Left forelimb (tissue), 1 donor: ENCODE measurements around the gene HPCAL1.

Experiments
- DNase-seq: peaks from one replicate; pipeline ENCODE4 v3.0.0-alpha.2; 2018; ENCODE audit warnings: low spot score

The HPCAL1 gene

DNA sequence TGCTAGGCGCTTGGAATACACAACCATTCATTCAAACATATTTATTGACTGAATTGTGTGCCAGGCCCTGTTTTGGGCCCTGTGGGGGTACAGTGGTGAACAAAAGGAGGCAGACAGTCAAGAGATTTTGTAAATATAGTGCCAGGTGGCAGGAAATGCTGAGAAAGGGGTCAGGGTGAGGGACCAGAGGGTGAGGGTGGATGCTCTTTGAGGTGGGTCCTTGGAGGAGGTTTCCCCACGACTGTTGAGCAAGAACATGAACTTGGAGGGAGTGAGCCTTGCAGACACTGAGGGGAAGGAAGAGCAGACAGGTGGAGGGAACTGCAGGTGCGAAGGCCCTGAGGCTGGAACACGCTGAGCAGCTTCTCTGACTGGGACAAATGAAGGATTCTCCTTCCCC lies 104.7 kb downstream of the HPCAL1 start:
- DNase-seq = no peak

DNA sequence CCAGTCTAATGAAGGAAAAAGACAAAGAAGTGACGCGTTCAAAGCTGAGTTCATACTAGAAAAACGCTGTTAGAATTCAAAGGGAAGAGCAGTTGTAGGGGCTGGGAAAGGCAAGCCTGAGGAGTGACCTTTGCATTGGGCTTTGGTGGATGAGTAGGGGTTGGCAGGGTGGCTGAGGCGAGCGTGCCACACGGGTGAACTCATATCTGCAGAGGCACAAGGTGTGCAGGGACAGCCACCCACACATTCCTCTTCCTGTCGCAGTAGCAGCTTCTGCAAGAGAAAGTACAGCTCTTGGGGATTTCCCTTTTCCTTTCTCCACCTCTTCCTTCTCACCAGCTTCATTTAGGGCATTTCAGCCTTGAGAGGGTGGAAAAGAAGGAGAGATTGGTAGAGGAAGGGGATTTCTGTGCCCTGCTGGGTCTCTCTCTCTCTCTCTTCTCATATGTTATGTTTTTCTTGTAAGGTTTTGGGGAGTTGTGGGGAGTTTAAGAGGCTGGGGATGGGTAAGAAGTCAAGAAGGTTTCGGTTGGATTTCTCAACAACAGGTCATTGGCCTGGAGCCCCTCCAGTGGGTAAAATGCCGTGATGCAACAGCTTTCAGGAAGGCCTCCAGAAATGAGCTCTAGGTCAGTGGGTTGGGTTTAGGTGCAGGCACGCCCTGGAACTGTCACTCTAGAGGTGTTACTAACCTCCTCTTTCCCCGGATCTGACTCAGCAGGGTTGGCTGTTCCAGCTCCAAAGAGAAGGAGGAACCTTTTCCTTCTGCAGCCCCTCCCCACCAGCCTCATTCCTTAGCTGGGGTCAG lies 105.3 kb downstream of the HPCAL1 start:
- DNase-seq = no peak

DNA sequence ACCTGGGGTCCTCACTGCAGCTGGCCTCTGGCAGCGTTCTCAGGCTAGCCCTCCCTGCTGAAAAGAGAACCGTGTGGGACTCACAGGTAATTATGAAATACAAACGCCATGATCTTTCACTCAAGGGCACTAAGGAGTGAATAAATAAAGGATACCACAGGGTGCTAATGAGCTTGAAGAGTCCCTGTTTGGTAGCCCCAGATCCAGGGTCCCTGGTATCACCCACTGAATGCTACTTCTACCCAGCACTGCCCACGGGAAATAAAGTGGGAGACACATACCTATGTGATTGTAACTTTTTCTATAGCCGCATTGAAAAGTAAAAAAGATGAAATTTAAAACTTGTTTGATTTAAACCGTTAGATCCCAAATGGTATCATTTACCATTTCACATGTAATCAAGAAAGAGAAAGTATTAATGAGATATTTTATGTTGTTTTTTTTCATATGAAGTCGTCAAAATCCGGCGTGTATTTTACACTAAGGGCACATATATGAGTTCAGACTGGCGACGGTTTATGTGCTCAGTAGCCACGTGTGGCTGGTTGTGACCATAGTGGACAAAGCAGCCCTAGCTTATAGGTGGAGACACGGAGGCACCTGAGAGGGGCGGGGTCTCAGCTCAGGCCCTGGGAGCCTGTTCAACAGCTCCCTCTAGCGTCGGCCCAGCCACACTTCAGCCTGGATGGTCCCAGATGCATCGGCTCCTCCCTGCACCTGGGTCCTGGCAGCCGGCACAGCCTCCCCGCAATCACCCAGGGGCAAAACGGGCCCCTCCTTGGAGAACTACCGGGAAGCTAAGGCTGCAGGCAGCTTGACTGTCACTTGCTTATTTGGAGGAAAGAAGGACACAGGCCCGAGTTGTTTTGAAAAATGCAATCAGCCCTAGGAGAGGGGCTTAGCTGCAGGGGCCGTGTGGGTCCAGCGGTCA lies 106.2 kb downstream of the HPCAL1 start:
- DNase-seq = peak; percentile 82

DNA sequence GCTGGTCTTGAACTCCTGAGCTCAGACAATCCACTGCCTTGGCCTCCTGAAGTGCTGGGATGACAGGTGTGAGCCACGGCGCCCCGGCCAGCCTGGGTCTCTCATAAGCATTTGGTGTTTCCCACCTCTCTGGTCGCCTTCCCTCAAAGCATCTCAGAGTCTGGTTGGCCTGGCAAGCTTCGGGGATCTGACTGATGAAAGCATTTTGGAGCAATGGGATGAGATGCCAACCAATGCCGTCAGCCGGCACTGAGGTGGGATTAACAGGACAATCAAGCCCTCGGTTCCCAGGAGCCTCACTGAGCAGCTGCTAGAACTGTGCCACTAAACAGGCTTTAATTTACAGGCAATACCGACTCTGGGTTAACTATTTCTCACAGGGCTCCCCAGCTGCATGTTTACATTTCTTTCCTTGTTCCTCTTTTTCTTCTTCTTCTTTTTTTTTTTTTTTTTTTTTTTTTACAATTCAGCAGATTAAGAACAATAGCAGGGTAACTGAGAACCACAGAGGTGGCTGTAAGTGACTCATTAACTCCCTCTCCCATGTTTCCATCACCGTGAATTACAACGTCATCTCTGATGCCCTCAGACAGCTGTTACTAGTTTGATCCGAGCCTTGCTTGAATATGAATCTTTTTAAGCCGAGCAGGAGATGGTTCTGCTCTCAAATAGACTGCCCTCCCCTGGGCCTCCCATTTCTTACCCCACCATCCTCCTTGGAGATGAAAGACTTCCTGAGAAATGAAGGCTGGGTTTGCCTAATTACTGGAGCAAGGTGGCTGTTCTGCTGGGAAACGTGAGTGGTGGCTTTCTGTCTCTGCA lies 107.5 kb downstream of the HPCAL1 start:
- DNase-seq = no peak

DNA sequence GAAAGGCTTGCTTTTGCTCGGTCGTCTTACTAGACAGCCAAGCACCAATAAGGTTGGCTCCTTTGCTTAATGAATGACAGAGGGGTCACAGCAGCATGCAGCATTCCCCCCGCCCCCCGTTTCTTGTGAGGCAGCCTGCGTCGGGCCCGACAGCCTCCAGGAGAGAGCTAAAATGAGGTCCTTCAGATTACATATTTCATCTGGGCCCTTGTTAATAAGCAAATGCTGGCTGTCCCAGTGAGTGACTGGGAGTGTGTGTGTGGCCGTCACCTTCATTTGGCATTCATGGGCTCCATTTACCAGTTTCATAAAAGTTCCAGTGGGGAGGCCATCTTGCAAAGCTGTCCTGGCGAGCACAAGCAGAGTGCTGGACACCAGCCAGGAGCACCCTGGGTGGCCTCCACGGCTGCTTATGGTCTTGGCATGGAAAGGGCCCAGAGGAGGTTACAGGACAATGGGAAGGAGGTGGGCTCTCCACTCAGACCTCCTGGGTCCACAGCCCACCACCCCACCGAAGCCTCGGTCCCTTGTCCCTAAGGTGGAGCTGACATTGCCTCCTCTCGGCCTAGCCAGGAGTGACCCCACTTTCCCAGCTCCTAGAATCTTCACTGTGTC lies 108.2 kb downstream of the HPCAL1 start:
- no peak for DNase-seq

DNA sequence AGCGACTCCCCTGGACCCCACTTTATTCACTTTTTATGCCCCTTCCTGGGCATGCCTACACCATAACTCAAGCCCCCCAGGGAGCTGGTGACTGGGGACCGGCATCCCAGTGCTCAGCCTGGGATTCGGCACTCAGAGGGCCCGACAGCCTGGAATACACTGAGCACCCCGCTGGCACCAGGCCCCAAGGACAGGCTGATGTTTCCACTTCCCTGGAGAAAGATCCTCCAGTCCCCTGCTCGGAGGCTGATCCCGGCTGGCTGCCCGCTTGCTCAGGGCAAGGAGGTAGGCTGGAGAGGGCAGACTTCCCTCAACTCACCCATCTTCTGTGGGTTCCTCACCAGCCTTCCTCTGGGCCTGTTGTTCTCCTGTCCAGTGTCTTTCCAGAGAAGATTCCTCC lies 108.9 kb downstream of the HPCAL1 start:
- no peak for DNase-seq

DNA sequence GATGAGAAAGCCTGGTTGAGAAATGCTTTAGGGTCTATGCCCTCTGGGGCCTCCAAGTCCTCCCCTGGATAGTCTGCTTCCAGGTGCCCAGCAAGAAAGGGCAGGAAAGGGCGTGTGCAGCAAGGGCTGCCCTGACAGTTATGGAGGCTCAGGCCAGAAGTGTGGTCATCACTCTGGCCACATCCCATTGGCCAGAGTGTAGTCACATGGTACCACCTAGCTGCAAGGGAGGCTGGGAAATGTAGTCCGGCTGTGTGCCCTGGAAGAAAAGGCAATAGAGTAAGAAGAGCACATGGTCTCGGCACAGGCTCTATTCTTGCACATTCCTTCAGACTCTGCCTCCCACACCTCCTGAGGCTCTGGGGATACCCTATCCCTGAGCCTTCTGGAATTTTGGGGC lies 109.7 kb downstream of the HPCAL1 start:
- DNase-seq = no peak

DNA sequence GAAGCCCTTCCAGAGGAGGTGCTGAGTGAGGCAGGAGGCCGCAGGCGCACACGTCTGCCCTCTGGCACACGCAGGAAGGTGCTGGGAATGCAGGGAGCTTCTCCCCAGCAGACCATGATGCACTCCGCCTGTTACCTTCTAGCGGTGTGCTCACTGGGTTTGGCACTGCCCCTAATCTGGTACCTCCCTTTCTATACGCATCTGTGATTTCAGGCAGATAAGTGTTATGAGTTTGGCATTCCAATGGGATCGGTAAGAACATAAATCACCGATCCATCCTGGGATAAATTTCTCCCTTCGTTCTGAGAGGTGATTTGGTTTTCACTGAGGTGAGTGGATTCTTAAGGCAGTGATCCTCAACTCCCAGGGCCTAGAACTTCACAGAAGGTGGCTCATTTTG lies 110.8 kb downstream of the HPCAL1 start:
- no peak for DNase-seq

DNA sequence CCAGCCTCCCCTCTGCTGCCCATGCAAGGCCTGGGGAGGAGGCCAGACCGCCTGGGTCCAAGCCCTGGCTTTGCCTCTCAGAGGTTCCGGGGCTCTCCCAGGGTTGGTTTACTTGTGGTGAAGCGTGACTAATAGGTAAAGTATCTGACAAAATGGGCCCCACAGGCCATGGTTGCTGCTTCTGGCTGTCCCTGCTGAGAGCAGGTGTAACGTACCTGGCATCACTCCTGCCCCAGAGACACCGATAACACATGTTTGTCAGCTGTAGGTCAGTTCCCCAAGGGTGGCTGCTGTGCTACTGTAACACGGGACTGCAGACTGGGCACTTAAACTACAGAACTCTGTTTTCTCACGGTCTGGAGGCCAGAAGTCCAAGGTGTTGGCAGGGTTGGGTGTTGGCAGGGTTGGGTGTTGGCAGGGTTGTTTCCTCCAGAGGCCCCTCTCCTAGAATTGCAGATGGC lies 111.3 kb downstream of the HPCAL1 start:
- DNase-seq = no peak

DNA sequence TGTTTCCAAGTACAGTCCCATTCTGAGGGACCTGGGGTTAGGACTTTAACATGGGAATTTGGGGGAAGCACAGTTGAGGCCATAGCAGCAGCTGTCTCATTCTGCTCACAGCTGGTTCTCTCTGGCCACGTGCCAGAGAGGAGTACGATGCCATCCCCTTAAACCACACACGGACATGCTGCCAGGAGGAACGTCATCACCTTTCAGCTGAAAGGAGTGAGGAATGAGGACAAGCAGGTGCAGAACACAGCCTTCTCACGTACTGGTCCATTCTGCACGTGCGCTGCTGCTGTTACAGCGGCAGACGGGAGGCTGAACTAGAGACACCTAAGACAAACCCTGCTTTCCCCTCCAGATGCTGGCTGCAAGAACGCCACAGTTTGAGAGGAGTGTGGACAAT lies 111.9 kb downstream of the HPCAL1 start:
- no peak for DNase-seq

DNA sequence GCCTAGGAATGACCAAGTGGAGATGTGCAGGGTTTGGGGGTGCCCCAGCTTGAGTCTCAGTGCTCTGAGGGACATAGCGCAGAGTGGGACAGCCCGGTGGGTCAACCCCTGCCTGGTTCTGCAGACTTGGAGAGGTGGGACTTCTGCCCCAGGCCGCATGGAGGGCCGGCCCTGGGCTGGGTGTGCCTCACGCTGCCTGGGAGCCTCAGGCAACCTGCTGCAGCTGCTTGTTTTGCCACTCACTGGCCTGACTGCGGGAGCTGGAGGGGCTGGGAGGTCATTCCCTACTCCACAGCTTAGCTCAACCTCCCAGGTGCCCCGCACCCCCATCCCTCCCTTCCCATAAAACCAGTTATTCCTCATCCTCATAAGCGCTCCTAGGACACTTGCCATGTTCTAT lies 112.3 kb downstream of the HPCAL1 start:
- no peak for DNase-seq

DNA sequence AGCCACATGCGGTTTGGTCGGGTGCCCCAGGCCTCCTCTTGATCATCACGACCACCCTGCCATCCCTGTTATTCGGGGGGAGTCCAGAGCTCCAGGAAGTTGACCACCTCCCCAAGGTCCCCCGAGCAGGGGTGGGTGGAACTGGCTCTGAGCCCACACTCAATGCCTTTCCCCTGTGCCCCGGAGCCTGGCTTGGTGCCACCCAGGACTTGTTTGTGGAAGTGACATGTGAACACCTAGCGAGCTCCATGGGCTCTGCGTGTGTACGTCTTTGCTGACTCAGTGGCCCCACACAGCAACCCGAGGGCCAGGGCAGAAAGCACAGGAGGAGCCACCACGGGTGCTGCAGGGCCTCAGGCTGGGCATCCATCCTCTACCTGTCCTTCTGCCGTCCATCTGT lies 112.9 kb downstream of the HPCAL1 start:
- no peak for DNase-seq

DNA sequence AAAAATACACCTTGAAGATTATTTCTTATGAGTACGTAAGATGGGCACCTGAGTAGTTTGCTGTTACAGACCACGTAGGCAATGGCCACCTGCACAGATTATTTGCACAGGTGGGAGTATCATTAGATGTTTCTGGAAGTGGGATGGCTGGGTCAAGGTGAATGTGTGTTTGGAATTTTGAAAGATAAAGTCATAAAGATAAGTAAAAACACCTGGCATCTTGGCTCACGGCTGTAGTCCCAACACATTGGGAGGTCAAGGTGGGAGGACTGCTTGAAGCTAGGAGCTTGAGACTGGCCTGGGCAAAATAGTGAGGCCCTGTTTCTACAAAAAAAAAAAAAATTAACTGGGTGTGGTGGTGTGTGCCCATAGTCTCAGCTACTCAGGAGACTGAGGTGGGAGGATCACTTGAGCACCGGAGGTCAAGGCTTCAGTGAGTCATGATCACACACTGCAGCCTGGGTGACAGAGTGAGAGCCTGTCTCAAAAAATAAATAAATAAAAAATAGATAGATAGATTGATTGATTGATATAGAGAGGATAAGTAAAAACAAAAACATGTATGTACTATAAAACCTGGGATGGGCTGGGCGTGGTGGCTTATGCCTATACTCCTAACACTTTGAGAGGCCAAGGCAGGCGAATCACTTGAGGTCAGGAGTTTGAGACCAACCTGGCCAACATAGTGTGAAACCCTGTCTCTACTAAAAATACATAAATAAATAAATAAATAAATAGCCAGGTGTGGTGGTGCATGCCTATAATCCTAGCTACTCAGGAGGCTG lies 115.0 kb downstream of the HPCAL1 start:
- no peak for DNase-seq

DNA sequence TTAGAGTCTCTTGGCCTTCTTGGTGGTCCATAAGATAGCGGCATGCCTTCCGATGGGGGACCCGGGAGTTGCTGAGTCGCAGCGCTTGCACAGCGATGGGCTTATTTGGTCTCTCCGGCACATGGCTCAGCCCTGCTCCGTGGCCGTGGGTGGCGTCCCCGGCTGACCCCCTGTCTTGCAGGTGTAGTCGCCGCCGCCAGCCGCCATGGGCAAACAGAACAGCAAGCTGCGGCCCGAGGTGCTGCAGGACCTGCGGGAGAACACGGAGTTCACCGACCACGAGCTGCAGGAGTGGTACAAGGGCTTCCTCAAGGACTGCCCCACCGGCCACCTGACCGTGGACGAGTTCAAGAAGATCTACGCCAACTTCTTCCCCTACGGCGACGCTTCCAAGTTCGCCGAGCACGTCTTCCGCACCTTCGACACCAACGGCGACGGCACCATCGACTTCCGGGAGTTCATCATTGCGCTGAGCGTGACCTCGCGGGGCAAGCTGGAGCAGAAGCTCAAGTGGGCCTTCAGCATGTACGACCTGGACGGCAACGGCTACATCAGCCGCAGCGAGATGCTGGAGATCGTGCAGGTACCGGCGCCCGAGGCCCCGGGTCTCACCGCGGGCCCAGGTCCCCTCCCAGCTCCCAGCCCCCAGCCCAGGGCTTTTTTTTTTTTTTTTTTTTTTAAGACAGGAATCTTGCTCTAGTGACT lies 117.0 kb downstream of the HPCAL1 start:
- no peak for DNase-seq

DNA sequence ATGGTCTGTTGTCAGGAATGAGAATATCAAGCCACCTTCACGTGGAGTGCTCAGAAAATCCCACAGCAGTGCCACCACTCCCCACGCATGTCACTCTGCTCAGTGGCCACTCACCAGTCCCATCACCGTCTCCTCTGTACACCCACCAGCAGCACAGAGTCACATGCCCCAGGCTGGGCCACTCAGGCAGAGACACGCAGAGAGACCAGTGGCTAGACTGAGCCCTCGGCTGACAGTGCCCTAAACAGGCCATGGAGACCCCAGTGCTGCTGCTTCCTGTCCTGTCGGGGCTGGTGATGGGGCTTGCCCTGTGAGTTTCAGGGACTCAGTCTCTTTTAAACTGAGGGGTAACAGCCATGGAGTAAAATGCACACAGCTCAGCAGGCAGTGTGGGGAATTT lies 119.5 kb downstream of the HPCAL1 start:
- no peak for DNase-seq

DNA sequence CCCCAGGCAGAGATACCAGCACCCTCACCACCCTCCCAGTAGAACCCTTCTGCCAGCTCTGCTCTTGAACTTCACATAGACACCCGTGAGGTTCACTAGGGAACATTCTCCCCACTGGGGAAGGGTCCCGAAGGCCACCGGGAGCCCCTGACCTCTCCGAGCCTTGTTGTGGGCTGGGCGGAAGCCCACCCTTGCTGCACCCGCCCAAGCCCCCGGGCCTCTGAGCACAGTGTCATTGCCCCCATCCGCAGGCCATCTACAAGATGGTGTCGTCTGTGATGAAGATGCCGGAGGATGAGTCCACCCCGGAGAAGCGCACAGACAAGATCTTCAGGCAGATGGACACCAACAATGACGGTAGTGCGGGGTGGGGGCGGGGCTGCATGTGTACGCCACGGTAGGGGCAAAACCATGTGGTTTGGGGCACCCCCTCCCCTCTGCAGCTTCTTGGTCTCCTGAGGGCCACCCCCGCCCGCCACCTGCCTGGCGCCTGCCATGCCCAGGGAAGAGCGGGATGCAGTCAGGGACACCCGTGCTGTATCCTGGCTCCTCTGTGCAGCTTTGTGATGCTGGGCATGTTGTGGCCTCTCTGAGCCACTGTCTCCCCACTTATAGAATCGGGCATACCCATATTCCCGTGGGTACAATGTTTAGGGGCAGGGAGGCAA lies 120.2 kb downstream of the HPCAL1 start:
- no peak for DNase-seq

DNA sequence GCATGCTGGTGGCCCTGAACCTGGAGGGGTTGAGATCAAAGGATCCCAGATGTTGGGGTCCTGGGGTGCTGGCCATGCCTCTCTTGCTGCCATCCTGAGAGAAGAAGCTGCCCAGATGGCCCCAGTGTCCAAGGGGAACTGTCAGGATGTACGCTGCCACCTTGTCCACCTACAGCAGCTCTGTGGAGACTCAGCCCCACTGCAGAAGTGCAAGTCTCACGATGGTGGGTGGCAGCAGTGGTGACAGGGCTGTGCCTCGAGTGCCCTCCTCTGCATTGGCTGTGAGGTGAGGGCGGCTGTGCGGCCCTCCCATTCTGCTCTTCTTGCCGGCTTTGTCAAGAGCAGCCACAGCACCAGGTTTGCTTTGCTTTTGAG lies 120.7 kb downstream of the HPCAL1 start:
- no peak for DNase-seq

DNA sequence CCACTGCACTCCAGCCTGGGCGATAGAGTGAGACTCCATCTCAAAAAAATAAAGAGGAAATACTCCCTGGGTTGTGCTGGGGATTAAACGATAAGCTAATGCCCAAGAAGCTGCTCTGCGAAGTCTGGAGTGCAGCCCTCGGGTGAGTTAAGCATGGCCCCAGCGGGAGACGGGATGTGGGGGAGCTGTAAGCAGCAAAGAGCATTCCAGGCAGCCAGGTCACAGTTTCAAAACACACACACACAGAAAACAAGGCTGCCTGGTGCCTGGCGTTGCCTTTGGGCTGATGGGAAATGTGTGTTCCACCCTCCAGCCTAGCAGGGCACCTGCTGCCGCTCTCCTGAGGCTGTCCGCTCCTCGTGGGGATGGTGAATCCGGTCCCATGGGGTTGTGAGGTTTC lies 121.3 kb downstream of the HPCAL1 start:
- no peak for DNase-seq

DNA sequence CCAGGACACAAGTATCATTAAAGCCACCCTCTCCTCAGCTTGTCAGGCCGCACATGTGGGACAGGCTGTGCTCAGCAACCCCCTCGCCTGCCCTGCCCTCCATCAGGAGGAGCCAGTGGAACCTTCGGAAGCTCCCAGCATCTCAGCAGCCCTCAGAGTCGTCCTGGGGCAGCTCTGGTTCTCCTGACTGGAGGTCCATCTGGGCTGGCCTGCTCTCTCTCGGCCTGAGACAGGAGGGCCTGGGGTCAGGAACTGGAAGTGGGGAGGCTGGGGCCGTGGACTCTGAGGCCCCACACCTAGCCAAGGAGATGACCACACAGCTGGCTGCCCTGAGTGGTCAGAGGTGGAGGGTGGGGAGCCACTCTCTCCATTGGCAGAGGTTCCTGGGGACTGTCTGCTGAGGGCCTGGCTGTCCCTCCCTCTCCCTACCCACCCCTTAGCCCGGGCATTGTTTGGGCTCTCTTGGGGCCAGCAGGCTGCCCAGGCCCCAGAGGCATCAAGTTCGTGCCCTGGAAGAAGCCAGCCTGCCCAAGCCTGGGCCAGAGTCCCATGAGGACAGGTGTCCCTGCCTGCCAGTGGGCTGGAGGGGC lies 122.3 kb downstream of the HPCAL1 start:
- no peak for DNase-seq
